ENCODE results near the gene ARHGAP9. TPM values are rescaled to one million over a fixed set of nuclear protein-coding genes. Genes with fewer than 3 reads are reported as not detected.

ARHGAP9 gene
- total RNA-seq, 2 donors from 2014 or later, result 1.3 to 1.6 TPM

GRCh38 chr12:57474430-57474829, 5.2 kb downstream of the ARHGAP9 start:
- no peaks in the 10 kb centered on the region for H3K36me3 Mint-ChIP-seq (ENCODE audit: low read depth)
- Histone ChIP-seq H3K9ac (ENCODE audit: extremely low read depth, low read length, poor library complexity, severe bottlenecking) (no peak overlapping the region), H3K4me3 (ENCODE audit: low read length) (no peak overlapping the region), H3K4me1 (ENCODE audit: control insufficient read depth, insufficient read depth, low read length) (no peaks in the 10 kb centered on the region), H3K27ac (ENCODE audit: low read depth, low read length) (no peak overlapping the region), H3K9me3 (ENCODE audit: control insufficient read depth, low read length) (no peaks in the 10 kb centered on the region), H3K36me3 (ENCODE audit: control insufficient read depth, insufficient read depth, low read length) (no peaks in the 10 kb centered on the region), H3K27me3 (ENCODE audit: control insufficient read depth, insufficient read depth, low read length, poor library complexity, severe bottlenecking) (peaks cover 60% of the 10 kb centered on the region)
- no peaks in the 10 kb centered on the region for H3K9me3 Mint-ChIP-seq
- WGBS, 2 experiments (ENCODE audit: insufficient coverage in 1 of 2, insufficient read length in 1 of 2), result 96 to 98% methylated on average over 6 to 8 of the region's 8 CpGs
- peaks cover 66% of the 10 kb centered on the region for H3K27me3 Mint-ChIP-seq (ENCODE audit: insufficient read depth)
- no peak overlapping the region for H3K27ac Mint-ChIP-seq
- peaks cover 24% of the 10 kb centered on the region for H3K4me1 Mint-ChIP-seq
- no peak for TF ChIP-seq CTCF (conservative IDR thresholded peaks at IDR 0.05)
- DNase-seq, result no peak
- H3K4me3 Mint-ChIP-seq, result no peak overlapping the region

- H3K36me3 Mint-ChIP-seq (ENCODE audit: low read depth), result no peaks in the 10 kb centered on the region
- Histone ChIP-seq H3K27me3 (ENCODE audit: control insufficient read depth, insufficient read depth, low read length, poor library complexity, severe bottlenecking) (peaks cover 60% of the 10 kb centered on the region), H3K36me3 (ENCODE audit: control insufficient read depth, insufficient read depth, low read length) (no peaks in the 10 kb centered on the region), H3K9ac (ENCODE audit: extremely low read depth, low read length, poor library complexity, severe bottlenecking) (no peak overlapping the region), H3K27ac (ENCODE audit: low read depth, low read length) (no peak overlapping the region), H3K4me1 (ENCODE audit: control insufficient read depth, insufficient read depth, low read length) (no peaks in the 10 kb centered on the region), H3K4me3 (ENCODE audit: low read length) (no peak overlapping the region), H3K9me3 (ENCODE audit: control insufficient read depth, low read length) (no peaks in the 10 kb centered on the region)
- no peak for TF ChIP-seq CTCF (conservative IDR thresholded peaks at IDR 0.05)
- H3K4me3 Mint-ChIP-seq, result no peak overlapping the region
- H3K27me3 Mint-ChIP-seq (ENCODE audit: insufficient read depth), result peaks cover 64% of the 10 kb centered on the region
- no peaks in the 10 kb centered on the region for H3K9me3 Mint-ChIP-seq
- no peak for DNase-seq
- no peak overlapping the region for H3K27ac Mint-ChIP-seq
- peaks cover 24% of the 10 kb centered on the region for H3K4me1 Mint-ChIP-seq
- WGBS, 2 experiments (ENCODE audit: insufficient coverage in 1 of 2, insufficient read length in 1 of 2), result 93% methylated on average over 5 of the region's 5 CpGs; no CpG with 5 or more reads in 1 of the 2 experiments
These were observed 5.8 kb downstream of the ARHGAP9 start for GRCh38 chr12:57473886-57474285.

- Mint-ChIP-seq H3K9me3 (no peaks in the 10 kb centered on the region), H3K36me3 (ENCODE audit: low read depth) (no peaks in the 10 kb centered on the region), H3K27ac (no peak overlapping the region), H3K4me3 (no peak overlapping the region), H3K27me3 (ENCODE audit: insufficient read depth) (peaks cover 64% of the 10 kb centered on the region), H3K4me1 (peaks cover 20% of the 10 kb centered on the region)
- Histone ChIP-seq H3K36me3 (ENCODE audit: control insufficient read depth, insufficient read depth, low read length) (no peaks in the 10 kb centered on the region), H3K4me3 (ENCODE audit: low read length) (no peak overlapping the region), H3K9ac (ENCODE audit: extremely low read depth, low read length, poor library complexity, severe bottlenecking) (no peak overlapping the region), H3K4me1 (ENCODE audit: control insufficient read depth, insufficient read depth, low read length) (no peaks in the 10 kb centered on the region), H3K9me3 (ENCODE audit: control insufficient read depth, low read length) (no peaks in the 10 kb centered on the region), H3K27ac (ENCODE audit: low read depth, low read length) (no peak overlapping the region), H3K27me3 (ENCODE audit: control insufficient read depth, insufficient read depth, low read length, poor library complexity, severe bottlenecking) (peaks cover 60% of the 10 kb centered on the region)
- DNase-seq, result no peak
- TF ChIP-seq CTCF (conservative IDR thresholded peaks at IDR 0.05), result no peak
- 83% methylated on average over 3 of the region's 3 CpGs; no CpG with 5 or more reads in 1 of the 2 experiments for WGBS, 2 experiments (ENCODE audit: insufficient coverage in 1 of 2, insufficient read length in 1 of 2)
These were observed 6.3 kb downstream of the ARHGAP9 start for GRCh38 chr12:57473392-57473791.

Measured in endodermal cell (in vitro differentiated cells).